Activated B cell treated with CpG ODN at 0.5 μM for 24 hours (primary cell): ENCODE data around the gene MRPS27. TPM values are rescaled to one million over a fixed set of nuclear protein-coding genes. Genes with fewer than 3 reads are reported as not detected.

ENCODE experiments used
- ATAC-seq: fragments of 200-7000 bp; cut with Tn5 transposase; one replicate; pipeline ENCODE4 v1.10.0; 2021; ENCODE audit warnings: low read depth, mild to moderate bottlenecking, moderate library complexity
- CTCF ChIA-PET: fragments of 350-600 bp; sonication (Branson Sonifier 250); formaldehyde crosslinking; loops from one replicate; lab custom pipeline; 2021; ENCODE audit warnings: antibody characterized with exemption; lab: Charles Lee
- POLR2A ChIA-PET: fragments of 350-600 bp; sonication (Branson Sonifier 250); formaldehyde crosslinking; loops from one replicate; lab custom pipeline; 2021; ENCODE audit warnings: antibody characterized with exemption; lab: Charles Lee
- DNase-seq: peaks from one replicate; pipeline ENCODE4 v3.0.0; 2022
- H3K27ac Mint-ChIP-seq: one replicate; pipeline ENCODE4 v1.8.0; 2020; ENCODE audit warnings: mixed read lengths
- H3K27me3 Mint-ChIP-seq: one replicate; pipeline ENCODE4 v1.8.0; 2021; ENCODE audit warnings: mixed read lengths
- H3K36me3 Mint-ChIP-seq: one replicate; pipeline ENCODE4 v1.8.0; 2021; ENCODE audit warnings: low read depth, mixed read lengths
- H3K4me1 Mint-ChIP-seq: one replicate; pipeline ENCODE4 v1.8.0; 2021; ENCODE audit warnings: mixed read lengths
- H3K4me3 Mint-ChIP-seq: one replicate; pipeline ENCODE4 v1.8.0; 2020; ENCODE audit warnings: mild to moderate bottlenecking, mixed read lengths
- H3K9me3 Mint-ChIP-seq: one replicate; pipeline ENCODE4 v1.8.0; 2020; ENCODE audit warnings: mixed read lengths
- intact Hi-C: fragments of 100-400 bp; cut with micrococcal nuclease; formaldehyde crosslinking; loops from one replicate; pipeline ENCODE4 v1.15.1; 2024
- total RNA-seq: library from RNA; stranded (reverse); gene quantifications from 2 replicates; pipeline ENCODE4 v1.2.3, GENCODE V29; 2022
- TF ChIP-seq, protein P1 (sequence below): fragments of 200-600 bp; IDR thresholded peaks from one replicate; pipeline ENCODE4 v1.8.0; 2022; ENCODE audit warnings: antibody characterized with exemption, mild to moderate bottlenecking

The MRPS27 gene
- total RNA-seq, 1 donor from 2014 or later: 69.2 TPM

- intact Hi-C loops: no loop called here
- Mint-ChIP-seq H3K27me3 (no peaks in the 10 kb centered on the region), H3K4me1 (peaks cover 22% of the 10 kb centered on the region), H3K36me3 (peaks cover 74% of the 10 kb centered on the region), H3K4me3 (no peak overlapping the region), H3K27ac (peak overlapping the region; percentile 46), H3K9me3 (no peaks in the 10 kb centered on the region)
- ATAC-seq: no peak
- ChIA-PET CTCF (no interaction called here), POLR2A (interaction anchor here (0.6 kb wide), 1 partner anchor 12 kb away, joined by 3 read pairs; no protein-coding TSS in a partner anchor)
- no peak for DNase-seq
- TF ChIP-seq, protein P1, sequence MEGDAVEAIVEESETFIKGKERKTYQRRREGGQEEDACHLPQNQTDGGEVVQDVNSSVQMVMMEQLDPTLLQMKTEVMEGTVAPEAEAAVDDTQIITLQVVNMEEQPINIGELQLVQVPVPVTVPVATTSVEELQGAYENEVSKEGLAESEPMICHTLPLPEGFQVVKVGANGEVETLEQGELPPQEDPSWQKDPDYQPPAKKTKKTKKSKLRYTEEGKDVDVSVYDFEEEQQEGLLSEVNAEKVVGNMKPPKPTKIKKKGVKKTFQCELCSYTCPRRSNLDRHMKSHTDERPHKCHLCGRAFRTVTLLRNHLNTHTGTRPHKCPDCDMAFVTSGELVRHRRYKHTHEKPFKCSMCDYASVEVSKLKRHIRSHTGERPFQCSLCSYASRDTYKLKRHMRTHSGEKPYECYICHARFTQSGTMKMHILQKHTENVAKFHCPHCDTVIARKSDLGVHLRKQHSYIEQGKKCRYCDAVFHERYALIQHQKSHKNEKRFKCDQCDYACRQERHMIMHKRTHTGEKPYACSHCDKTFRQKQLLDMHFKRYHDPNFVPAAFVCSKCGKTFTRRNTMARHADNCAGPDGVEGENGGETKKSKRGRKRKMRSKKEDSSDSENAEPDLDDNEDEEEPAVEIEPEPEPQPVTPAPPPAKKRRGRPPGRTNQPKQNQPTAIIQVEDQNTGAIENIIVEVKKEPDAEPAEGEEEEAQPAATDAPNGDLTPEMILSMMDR: no peak
Observed at GRCh38 chr5:72231991-72232703, 87.9 kb downstream of the MRPS27 start.

DNA sequence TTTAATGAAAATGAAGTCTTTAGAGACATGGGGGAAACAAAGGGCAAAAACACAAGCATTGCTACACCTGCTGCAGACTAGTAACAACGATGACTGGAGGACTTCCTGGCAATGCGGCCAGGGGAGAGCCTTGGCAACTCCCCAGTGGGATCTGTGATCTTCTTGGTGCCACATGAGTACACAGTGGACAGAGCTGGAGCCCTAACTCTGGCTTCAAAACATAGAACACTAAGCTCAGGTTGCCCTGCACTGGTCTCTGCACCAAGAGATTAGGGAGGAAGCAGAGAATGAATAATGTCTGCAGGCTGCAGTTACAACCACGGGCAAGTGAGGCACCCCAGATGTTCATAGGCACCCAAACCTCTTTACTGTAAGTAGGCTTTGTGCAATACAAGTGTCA, 91.1 kb downstream of the MRPS27 start:
- TF ChIP-seq, protein P1: no peak
- intact Hi-C loops: no loop called here
- no peak for ATAC-seq
- Mint-ChIP-seq H3K4me3 (no peak overlapping the region), H3K27me3 (no peaks in the 10 kb centered on the region), H3K4me1 (peaks cover 8% of the 10 kb centered on the region), H3K36me3 (peaks cover 82% of the 10 kb centered on the region), H3K9me3 (no peaks in the 10 kb centered on the region), H3K27ac (no peak overlapping the region)
- CTCF ChIA-PET: no interaction called here
- POLR2A ChIA-PET: interaction anchor here (0.9 kb wide), 1 partner anchor 20 kb away, joined by 3 read pairs; no protein-coding TSS in a partner anchor
- no peak for DNase-seq

DNA sequence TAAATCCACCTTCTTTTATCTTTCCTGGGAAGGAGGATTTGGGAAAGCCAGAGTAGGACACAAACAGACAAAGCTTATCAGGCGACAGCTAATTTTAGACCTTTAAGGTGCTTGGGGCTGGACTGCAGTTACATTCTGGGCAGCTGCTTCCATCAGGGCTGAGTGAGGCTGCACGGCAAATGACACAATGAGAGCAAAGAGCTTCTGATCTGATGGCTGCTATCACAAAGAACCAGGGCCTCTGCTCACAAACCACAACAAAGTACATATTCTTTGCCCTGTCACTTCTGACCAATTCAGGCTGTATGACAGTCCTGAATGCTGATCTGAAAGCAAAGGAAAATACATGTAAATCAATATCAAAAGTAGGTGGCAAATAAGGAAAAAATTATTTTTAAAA, 93.1 kb downstream of the MRPS27 start:
- ChIA-PET CTCF (no interaction called here), POLR2A (no interaction called here)
- intact Hi-C loops: no loop called here
- Mint-ChIP-seq H3K36me3 (peaks cover 87% of the 10 kb centered on the region), H3K4me3 (no peak overlapping the region), H3K4me1 (no peaks in the 10 kb centered on the region), H3K27me3 (no peaks in the 10 kb centered on the region), H3K9me3 (no peaks in the 10 kb centered on the region), H3K27ac (no peak overlapping the region)
- no peak for DNase-seq
- ATAC-seq: no peak
- TF ChIP-seq, protein P1: no peak

DNA sequence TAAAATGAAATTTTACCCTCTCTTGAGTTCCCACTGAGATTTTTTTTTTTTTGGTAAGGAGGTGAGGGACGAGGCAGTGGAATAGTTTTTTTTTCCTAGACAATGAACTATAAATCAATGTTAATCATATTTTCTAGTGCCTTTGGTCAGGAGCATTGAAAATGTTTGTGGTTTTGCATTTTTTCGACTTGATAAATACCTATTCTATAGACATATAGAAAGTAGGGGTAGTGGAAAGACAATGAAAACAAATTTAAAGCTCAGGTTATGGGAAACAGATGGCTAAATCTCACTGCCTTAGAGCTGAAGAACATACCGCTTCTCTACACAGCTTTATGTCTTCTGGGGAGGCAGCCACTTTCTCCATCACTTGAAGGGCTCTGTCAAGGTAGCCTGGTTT, 94.3 kb downstream of the MRPS27 start:
- ATAC-seq (no peak), DNase-seq (no peak)
- Mint-ChIP-seq H3K27me3 (no peaks in the 10 kb centered on the region), H3K4me3 (no peak overlapping the region), H3K27ac (no peak overlapping the region), H3K9me3 (no peaks in the 10 kb centered on the region), H3K36me3 (peaks cover 88% of the 10 kb centered on the region), H3K4me1 (no peaks in the 10 kb centered on the region)
- TF ChIP-seq, protein P1: no peak
- ChIA-PET POLR2A (interaction anchor here (0.6 kb wide), 1 partner anchor 17 kb away, joined by 4 read pairs; no protein-coding TSS in a partner anchor), CTCF (no interaction called here)
- intact Hi-C loops: no loop called here

- intact Hi-C loops: no loop called here
- H3K36me3 Mint-ChIP-seq: peaks cover 88% of the 10 kb centered on the region
- ChIA-PET CTCF (no interaction called here), POLR2A (no interaction called here)
- ATAC-seq (no peak), DNase-seq (no peak)
- H3K9me3 Mint-ChIP-seq: no peaks in the 10 kb centered on the region
- no peaks in the 10 kb centered on the region for H3K27me3 Mint-ChIP-seq
- no peak overlapping the region for H3K4me3 Mint-ChIP-seq
- H3K27ac Mint-ChIP-seq: no peak overlapping the region
- TF ChIP-seq, protein P1: no peak
- H3K4me1 Mint-ChIP-seq: no peaks in the 10 kb centered on the region
Observed at GRCh38 chr5:72224946-72225463, 95.0 kb downstream of the MRPS27 start.
